Cardiac muscle cell (in vitro differentiated cells and primary cell): Measurements from ENCODE around the gene FABP6. TPM values are rescaled to one million over a fixed set of nuclear protein-coding genes. Genes with fewer than 3 reads are reported as not detected.

Source experiments
- DNase-seq, 2 donors: peaks; one replicate each; pipeline versions ENCODE4 v3.0.0 to v3.0.0-alpha.2; 2010 to 2017; ENCODE audit warnings: low read depth in 1 of 2, low spot score in 1 of 2
- H3K27ac ChIP-seq: fragments of 200-600 bp; sonication (generic); 2 replicates; pipeline ENCODE4 v1.5.1; 2016
- H3K27me3 ChIP-seq: fragments of 200-600 bp; sonication (generic); 2 replicates; pipeline ENCODE4 v1.6.0; 2016; ENCODE audit warnings: control low read depth
- H3K36me3 ChIP-seq: fragments of 200-600 bp; sonication (generic); 2 replicates; pipeline ENCODE4 v1.5.1; 2016; ENCODE audit warnings: control low read depth
- H3K4me1 ChIP-seq: fragments of 200-600 bp; sonication (generic); 2 replicates; pipeline ENCODE4 v1.8.1; 2017; ENCODE audit warnings: low read depth, mild to moderate bottlenecking, mixed run types
- H3K4me3 ChIP-seq: fragments of 200-600 bp; sonication (generic); 2 replicates; pipeline ENCODE4 v1.5.1; 2016; ENCODE audit warnings: mild to moderate bottlenecking
- H3K9me3 ChIP-seq: fragments of 200-600 bp; sonication (generic); 2 replicates; pipeline ENCODE4 v1.5.1; 2017; ENCODE audit warnings: low read depth, mild to moderate bottlenecking, control low read depth
- polyA plus RNA-seq: library from polyadenylated mRNA; unstranded; fragments of >200 nt; fragmentation: Nextera tagmentation; extraction: Ambion mirVana; gene quantifications from 2 replicates; pipeline ENCODE4 v1.2.1, GENCODE V29; 2016
- total RNA-seq: library from RNA; depleted of rRNA; stranded (reverse); fragments of >200 nt; gene quantifications from 2 replicates; pipeline ENCODE4 v1.2.3, GENCODE V29; 2016
- TF ChIP-seq, protein P1 (sequence below): IDR thresholded peaks from 2 replicates; pipeline ENCODE4 v1.5.1; 2012; ENCODE audit warnings: low read depth, mild to moderate bottlenecking, low read length

The FABP6 gene
- total and polyA plus RNA-seq, 2 experiments from 2014 or later = 0.34 TPM; not detected in 1

DNA sequence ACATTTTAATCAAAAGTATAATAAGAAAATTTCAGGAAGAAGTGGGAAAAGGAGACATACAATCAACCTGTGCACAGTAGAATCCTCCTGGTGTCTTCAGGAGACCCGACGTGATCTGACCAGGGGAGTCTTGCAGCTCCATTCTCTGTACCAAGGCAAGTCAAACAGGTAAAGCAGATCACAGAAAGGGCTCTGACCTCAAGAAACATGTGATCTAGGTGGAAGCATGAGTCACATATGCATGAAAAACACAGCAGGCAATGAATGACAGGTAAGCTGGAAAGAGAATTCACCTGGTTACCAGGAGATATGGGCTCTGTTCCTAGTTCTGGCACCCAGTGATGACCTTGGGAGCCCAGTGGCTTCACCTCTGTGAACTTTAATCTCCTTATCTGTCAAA, 19.4 kb upstream of the FABP6 start:
- Histone ChIP-seq H3K27me3 (no peaks in the 10 kb centered on the region), H3K27ac (no peak overlapping the region), H3K4me3 (no peak overlapping the region), H3K4me1 (peaks cover 9% of the 10 kb centered on the region), H3K9me3 (no peaks in the 10 kb centered on the region), H3K36me3 (no peaks in the 10 kb centered on the region)
- TF ChIP-seq, protein P1, sequence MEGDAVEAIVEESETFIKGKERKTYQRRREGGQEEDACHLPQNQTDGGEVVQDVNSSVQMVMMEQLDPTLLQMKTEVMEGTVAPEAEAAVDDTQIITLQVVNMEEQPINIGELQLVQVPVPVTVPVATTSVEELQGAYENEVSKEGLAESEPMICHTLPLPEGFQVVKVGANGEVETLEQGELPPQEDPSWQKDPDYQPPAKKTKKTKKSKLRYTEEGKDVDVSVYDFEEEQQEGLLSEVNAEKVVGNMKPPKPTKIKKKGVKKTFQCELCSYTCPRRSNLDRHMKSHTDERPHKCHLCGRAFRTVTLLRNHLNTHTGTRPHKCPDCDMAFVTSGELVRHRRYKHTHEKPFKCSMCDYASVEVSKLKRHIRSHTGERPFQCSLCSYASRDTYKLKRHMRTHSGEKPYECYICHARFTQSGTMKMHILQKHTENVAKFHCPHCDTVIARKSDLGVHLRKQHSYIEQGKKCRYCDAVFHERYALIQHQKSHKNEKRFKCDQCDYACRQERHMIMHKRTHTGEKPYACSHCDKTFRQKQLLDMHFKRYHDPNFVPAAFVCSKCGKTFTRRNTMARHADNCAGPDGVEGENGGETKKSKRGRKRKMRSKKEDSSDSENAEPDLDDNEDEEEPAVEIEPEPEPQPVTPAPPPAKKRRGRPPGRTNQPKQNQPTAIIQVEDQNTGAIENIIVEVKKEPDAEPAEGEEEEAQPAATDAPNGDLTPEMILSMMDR = no peak
- no peak for DNase-seq

DNA sequence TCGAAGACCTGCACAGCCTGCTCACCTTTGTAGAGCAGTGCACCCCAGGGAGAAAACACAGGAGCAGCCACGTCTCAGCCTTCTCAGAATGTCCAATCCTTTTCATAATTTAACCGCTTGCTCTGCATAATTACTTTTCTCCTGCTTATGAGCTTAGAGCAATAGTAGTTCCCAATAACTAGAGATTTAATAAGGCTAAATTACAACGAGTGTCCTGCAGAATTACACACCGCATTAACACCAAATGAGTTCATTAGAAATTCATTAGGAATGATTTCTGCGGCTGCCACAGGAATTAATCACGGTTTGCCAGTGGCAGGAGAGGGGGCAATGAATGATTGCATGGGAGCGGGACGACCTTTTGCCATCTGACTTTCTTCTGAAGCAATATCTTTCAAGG, 18.7 kb upstream of the FABP6 start:
- Histone ChIP-seq H3K27me3 (no peaks in the 10 kb centered on the region), H3K4me1 (peaks cover 9% of the 10 kb centered on the region), H3K4me3 (no peak overlapping the region), H3K9me3 (no peaks in the 10 kb centered on the region), H3K36me3 (no peaks in the 10 kb centered on the region), H3K27ac (no peak overlapping the region)
- TF ChIP-seq, protein P1 = no peak
- no peak for DNase-seq

DNA sequence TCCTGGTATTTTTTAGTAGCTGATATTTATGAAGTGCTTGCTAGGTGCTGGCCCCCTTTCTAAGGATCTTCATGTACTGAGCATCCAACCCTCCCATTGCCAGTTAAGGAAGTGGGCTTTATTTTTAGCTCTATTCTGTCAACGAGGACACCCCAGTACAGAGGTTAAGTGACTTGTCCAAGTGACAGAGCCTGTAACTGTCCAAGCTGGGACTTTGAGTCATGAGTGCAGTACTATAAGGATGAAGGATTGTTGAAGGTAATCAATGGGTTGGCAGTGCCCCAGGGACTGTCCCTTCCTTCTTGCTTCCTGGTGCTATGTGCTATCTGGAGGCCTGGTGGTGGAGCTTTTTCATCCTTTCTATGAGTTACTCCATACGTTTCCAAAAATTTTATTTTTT, 18.0 kb upstream of the FABP6 start:
- Histone ChIP-seq H3K27ac (peak overlapping the region; percentile 43), H3K4me3 (no peak overlapping the region), H3K9me3 (no peaks in the 10 kb centered on the region), H3K36me3 (no peaks in the 10 kb centered on the region), H3K27me3 (no peaks in the 10 kb centered on the region), H3K4me1 (peaks cover 9% of the 10 kb centered on the region)
- TF ChIP-seq, protein P1 = no peak
- peak in 1 of 2 donors; percentile 9 for DNase-seq

DNA sequence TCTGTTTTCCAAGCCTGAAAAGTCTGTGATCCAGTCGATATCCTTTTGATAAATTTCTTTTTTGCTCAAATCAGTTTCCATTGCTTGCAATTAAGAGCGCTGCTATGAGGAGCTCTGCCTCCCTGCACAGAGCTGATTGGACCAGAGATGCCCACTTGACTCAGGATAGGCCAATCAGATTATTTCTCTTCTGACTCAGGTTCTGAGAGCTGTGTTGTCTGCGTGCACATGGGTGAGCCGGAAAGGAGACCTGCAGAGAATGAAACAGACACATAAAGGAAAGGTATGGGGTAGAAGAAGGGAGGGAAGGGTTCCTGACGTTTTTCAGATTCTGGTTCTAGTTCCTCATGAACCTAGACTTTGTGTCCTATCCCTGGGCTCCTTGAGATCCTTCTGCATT, 15.8 kb upstream of the FABP6 start:
- Histone ChIP-seq H3K4me1 (peaks cover 9% of the 10 kb centered on the region), H3K36me3 (no peaks in the 10 kb centered on the region), H3K27me3 (no peaks in the 10 kb centered on the region), H3K9me3 (no peaks in the 10 kb centered on the region), H3K27ac (no peak overlapping the region), H3K4me3 (no peak overlapping the region)
- TF ChIP-seq, protein P1 = no peak
- DNase-seq = no peak

DNA sequence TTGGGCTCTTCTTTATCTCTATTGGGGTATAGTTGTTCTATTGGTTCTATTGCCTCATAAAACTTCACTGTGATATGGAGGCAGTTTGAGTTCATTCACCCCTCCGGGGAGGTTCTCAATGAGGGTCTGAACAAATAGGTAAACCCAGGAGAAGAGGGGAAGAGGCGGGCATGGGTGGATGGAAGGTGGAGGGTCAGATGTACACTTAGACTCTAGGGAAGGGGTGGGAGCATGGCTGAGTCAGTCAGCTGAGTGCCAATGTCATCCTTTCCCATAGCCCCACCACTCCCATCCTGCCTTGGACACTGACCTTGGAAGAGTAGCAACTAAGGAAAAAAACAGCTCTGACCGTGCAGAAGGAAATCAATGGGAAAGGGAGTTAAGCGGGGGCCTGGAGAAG, 9.9 kb upstream of the FABP6 start:
- Histone ChIP-seq H3K36me3 (no peaks in the 10 kb centered on the region), H3K27me3 (no peaks in the 10 kb centered on the region), H3K27ac (no peak overlapping the region), H3K4me1 (no peaks in the 10 kb centered on the region), H3K4me3 (no peak overlapping the region), H3K9me3 (no peaks in the 10 kb centered on the region)
- DNase-seq = no peak
- TF ChIP-seq, protein P1 = no peak

DNA sequence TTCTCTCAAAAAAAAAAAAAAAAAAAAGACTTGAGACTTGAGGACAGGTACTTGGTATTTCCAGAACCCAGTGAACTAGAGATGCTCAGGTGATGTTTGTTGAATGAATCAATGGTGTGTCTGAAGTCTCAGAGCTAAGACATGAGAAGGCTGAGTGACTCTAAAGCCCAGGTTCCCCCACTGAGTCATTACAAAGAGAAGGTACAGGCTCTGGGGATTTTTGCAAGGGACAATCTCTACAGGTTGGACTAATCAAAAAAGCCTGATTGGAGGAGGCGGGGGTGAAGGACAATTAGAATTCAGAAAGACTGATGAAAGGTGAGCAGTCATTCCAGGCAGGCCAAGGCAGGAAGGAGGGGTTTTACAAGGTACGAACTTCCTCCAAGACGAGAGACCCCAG, 8.2 kb upstream of the FABP6 start:
- TF ChIP-seq, protein P1 = no peak
- Histone ChIP-seq H3K9me3 (no peaks in the 10 kb centered on the region), H3K27me3 (no peaks in the 10 kb centered on the region), H3K36me3 (no peaks in the 10 kb centered on the region), H3K4me3 (no peak overlapping the region), H3K27ac (no peak overlapping the region), H3K4me1 (no peaks in the 10 kb centered on the region)
- DNase-seq = no peak
